Neural progenitor cell (in vitro differentiated cells): ENCODE results near the gene TENM3.

Experiments
- EZH2 ChIP-seq: fragments of 200-600 bp; sonication (generic); IDR thresholded peaks from 2 replicates; pipeline ENCODE4 v1.6.1; 2017; ENCODE audit warnings: antibody characterized with exemption, mild to moderate bottlenecking, moderate library complexity
- TF ChIP-seq, protein P1 (sequence below): fragments of 200-600 bp; sonication (generic); IDR thresholded peaks from 2 replicates; pipeline ENCODE4 v1.5.1; 2017; ENCODE audit warnings: antibody characterized with exemption, mild to moderate bottlenecking

DNA sequence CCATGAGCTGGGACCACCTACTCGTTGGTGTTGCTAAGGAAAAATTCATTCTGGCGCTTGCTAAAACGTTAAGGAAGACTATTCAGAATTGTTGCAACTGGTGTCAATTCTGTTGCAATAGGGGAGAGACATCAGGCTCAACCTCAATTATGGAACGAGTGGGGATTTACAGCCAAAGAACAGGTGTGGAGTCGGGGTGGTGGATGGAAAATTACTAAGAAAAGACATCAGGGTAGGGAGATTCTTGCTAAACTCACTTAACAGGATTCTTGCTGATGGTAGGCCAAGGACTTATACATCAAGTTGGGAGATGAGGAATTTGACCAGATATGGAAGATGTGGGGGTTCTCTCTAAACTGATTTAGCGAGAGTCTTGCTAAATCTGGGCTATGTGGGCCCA is 139.7 kb downstream of the TENM3 start:
- TF ChIP-seq, protein P1, sequence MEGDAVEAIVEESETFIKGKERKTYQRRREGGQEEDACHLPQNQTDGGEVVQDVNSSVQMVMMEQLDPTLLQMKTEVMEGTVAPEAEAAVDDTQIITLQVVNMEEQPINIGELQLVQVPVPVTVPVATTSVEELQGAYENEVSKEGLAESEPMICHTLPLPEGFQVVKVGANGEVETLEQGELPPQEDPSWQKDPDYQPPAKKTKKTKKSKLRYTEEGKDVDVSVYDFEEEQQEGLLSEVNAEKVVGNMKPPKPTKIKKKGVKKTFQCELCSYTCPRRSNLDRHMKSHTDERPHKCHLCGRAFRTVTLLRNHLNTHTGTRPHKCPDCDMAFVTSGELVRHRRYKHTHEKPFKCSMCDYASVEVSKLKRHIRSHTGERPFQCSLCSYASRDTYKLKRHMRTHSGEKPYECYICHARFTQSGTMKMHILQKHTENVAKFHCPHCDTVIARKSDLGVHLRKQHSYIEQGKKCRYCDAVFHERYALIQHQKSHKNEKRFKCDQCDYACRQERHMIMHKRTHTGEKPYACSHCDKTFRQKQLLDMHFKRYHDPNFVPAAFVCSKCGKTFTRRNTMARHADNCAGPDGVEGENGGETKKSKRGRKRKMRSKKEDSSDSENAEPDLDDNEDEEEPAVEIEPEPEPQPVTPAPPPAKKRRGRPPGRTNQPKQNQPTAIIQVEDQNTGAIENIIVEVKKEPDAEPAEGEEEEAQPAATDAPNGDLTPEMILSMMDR, result no peak
- TF ChIP-seq EZH2, result no peak
